ENCODE data around the gene EGLN3.

EGLN3 gene

GRCh38 chr14:33900706-33901105 lies 50.2 kb downstream of the EGLN3 start (continued):
- TF ChIP-seq, protein P1, sequence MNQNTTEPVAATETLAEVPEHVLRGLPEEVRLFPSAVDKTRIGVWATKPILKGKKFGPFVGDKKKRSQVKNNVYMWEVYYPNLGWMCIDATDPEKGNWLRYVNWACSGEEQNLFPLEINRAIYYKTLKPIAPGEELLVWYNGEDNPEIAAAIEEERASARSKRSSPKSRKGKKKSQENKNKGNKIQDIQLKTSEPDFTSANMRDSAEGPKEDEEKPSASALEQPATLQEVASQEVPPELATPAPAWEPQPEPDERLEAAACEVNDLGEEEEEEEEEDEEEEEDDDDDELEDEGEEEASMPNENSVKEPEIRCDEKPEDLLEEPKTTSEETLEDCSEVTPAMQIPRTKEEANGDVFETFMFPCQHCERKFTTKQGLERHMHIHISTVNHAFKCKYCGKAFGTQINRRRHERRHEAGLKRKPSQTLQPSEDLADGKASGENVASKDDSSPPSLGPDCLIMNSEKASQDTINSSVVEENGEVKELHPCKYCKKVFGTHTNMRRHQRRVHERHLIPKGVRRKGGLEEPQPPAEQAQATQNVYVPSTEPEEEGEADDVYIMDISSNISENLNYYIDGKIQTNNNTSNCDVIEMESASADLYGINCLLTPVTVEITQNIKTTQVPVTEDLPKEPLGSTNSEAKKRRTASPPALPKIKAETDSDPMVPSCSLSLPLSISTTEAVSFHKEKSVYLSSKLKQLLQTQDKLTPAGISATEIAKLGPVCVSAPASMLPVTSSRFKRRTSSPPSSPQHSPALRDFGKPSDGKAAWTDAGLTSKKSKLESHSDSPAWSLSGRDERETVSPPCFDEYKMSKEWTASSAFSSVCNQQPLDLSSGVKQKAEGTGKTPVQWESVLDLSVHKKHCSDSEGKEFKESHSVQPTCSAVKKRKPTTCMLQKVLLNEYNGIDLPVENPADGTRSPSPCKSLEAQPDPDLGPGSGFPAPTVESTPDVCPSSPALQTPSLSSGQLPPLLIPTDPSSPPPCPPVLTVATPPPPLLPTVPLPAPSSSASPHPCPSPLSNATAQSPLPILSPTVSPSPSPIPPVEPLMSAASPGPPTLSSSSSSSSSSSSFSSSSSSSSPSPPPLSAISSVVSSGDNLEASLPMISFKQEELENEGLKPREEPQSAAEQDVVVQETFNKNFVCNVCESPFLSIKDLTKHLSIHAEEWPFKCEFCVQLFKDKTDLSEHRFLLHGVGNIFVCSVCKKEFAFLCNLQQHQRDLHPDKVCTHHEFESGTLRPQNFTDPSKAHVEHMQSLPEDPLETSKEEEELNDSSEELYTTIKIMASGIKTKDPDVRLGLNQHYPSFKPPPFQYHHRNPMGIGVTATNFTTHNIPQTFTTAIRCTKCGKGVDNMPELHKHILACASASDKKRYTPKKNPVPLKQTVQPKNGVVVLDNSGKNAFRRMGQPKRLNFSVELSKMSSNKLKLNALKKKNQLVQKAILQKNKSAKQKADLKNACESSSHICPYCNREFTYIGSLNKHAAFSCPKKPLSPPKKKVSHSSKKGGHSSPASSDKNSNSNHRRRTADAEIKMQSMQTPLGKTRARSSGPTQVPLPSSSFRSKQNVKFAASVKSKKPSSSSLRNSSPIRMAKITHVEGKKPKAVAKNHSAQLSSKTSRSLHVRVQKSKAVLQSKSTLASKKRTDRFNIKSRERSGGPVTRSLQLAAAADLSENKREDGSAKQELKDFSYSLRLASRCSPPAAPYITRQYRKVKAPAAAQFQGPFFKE (tag by site-specific recombination; IDR thresholded peaks at IDR 0.05; ENCODE audit: borderline replicate concordance): no peak
- TF ChIP-seq ZNF18 (tag by site-specific recombination; IDR thresholded peaks at IDR 0.05) (no peak), ZNF37A (tag by site-specific recombination; IDR thresholded peaks at IDR 0.05) (no peak), ZNF707 (tag by site-specific recombination; IDR thresholded peaks at IDR 0.05) (no peak), ZNF600 (tag by site-specific recombination; IDR thresholded peaks at IDR 0.05) (no peak), ZNF214 (tag by site-specific recombination; IDR thresholded peaks at IDR 0.05; ENCODE audit: borderline replicate concordance) (no peak)

DNA sequence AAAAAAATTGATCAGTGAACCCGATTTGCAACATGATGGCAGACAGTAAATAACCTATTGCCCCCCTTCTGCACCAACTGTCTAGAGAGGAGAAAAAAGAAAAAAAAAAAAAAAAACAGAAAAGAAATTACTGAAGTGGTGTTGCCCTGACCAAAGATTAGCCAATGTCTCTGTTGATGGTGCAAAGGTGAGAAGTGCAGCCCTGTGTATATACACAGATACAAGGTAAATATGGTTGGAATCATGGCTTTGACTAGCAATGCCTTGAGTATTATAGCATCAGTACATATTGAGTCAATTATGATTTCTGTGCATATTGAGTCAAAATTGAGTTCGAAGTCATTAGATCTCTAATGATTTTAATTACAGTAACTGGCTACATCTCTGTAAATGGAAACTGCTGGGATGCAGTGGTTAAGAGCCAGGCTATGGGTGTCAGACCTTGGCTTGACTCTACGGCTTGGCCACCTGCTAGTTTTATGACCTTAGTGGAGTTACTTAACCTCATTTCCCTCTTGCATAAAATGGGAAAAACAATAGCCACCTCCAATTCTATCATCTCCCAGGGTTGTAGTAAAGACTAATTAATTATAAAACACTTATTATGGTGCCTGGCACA lies 51.0 kb downstream of the EGLN3 start:
- H3K36me3 ChIP-seq (ENCODE audit: control insufficient read depth in 2 of 2, insufficient read depth in 1 of 2, low read length in 2 of 2): no peaks in the 10 kb centered on the region
- no peak overlapping the region for H3K27ac ChIP-seq (ENCODE audit: extremely low read depth, low read depth, low read length)
- CTCF ChIA-PET: interaction anchor here (1.6 to 1.8 kb wide), 2 partner anchors 9 to 50 kb away, joined by 5 to 7 read pairs; no protein-coding TSS in a partner anchor
- no peaks in the 10 kb centered on the region for H3K4me1 ChIP-seq (ENCODE audit: control insufficient read depth, insufficient read depth, low read length)
- no peaks in the 10 kb centered on the region for H3K9me3 ChIP-seq (ENCODE audit: control insufficient read depth, insufficient read depth, low read depth, low read length)
- POLR2A ChIA-PET: no interaction called here
- H3K4me3 ChIP-seq (ENCODE audit: low read depth, low read length): no peak overlapping the region
- TF ChIP-seq ZNF544 (tag by site-specific recombination; IDR thresholded peaks at IDR 0.05) (no peak), MZF1 (tag by site-specific recombination; IDR thresholded peaks at IDR 0.05; ENCODE audit: borderline replicate concordance) (no peak), ZNF184 (tag by site-specific recombination; IDR thresholded peaks at IDR 0.05) (no peak), ZNF701 (tag by site-specific recombination; IDR thresholded peaks at IDR 0.05) (no peak), HOXD13 (CRISPR knock-in tag; IDR thresholded peaks at IDR 0.05; ENCODE audit: borderline replicate concordance) (no peak), ZNF558 (tag by site-specific recombination; IDR thresholded peaks at IDR 0.05) (no peak), ZSCAN30 (tag by site-specific recombination; IDR thresholded peaks at IDR 0.05) (no peak), ZNF639 (tag by site-specific recombination; IDR thresholded peaks at IDR 0.05) (no peak), ZNF404 (tag by site-specific recombination; IDR thresholded peaks at IDR 0.05) (no peak), ZNF362 (tag by site-specific recombination; IDR thresholded peaks at IDR 0.05) (no peak), ZNF560 (tag by site-specific recombination; IDR thresholded peaks at IDR 0.05; ENCODE audit: borderline replicate concordance) (no peak), ZNF629 (tag by site-specific recombination; IDR thresholded peaks at IDR 0.05) (no peak)
- TF ChIP-seq, protein P2, sequence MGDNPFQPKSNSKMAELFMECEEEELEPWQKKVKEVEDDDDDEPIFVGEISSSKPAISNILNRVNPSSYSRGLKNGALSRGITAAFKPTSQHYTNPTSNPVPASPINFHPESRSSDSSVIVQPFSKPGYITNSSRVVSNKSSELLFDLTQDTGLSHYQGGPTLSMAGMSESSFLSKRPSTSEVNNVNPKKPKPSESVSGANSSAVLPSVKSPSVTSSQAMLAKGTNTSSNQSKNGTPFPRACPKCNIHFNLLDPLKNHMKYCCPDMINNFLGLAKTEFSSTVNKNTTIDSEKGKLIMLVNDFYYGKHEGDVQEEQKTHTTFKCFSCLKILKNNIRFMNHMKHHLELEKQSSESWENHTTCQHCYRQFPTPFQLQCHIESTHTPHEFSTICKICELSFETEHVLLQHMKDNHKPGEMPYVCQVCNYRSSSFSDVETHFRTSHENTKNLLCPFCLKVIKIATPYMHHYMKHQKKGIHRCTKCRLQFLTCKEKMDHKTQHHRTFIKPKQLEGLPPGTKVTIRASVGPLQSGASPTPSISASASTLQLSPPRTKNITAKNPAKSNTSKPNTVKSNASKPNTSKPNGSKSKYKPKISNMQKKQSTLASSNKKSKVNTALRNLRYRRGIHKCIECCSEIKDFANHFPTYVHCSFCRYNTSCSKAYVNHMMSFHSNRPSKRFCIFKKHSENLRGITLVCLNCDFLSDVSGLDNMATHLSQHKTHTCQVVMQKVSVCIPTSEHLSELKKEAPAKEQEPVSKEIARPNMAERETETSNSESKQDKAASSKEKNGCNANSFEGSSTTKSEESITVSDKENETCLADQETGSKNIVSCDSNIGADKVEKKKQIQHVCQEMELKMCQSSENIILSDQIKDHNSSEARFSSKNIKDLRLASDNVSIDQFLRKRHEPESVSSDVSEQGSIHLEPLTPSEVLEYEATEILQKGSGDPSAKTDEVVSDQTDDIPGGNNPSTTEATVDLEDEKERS (tag by site-specific recombination; IDR thresholded peaks at IDR 0.05): no peak
- TF ChIP-seq, protein P3, sequence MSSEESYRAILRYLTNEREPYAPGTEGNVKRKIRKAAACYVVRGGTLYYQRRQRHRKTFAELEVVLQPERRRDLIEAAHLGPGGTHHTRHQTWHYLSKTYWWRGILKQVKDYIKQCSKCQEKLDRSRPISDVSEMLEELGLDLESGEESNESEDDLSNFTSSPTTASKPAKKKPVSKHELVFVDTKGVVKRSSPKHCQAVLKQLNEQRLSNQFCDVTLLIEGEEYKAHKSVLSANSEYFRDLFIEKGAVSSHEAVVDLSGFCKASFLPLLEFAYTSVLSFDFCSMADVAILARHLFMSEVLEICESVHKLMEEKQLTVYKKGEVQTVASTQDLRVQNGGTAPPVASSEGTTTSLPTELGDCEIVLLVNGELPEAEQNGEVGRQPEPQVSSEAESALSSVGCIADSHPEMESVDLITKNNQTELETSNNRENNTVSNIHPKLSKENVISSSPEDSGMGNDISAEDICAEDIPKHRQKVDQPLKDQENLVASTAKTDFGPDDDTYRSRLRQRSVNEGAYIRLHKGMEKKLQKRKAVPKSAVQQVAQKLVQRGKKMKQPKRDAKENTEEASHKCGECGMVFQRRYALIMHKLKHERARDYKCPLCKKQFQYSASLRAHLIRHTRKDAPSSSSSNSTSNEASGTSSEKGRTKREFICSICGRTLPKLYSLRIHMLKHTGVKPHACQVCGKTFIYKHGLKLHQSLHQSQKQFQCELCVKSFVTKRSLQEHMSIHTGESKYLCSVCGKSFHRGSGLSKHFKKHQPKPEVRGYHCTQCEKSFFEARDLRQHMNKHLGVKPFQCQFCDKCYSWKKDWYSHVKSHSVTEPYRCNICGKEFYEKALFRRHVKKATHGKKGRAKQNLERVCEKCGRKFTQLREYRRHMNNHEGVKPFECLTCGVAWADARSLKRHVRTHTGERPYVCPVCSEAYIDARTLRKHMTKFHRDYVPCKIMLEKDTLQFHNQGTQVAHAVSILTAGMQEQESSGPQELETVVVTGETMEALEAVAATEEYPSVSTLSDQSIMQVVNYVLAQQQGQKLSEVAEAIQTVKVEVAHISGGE (tag by site-specific recombination; conservative IDR thresholded peaks at IDR 0.05; ENCODE audit: low read depth): no peak

Measured in HEK293 (cell line).